Measurements from ENCODE around the gene YTHDF1.

Gene YTHDF1

GRCh38 chr20:63216041-63216848, at the start of gene YTHDF1:
TSS of gene YTHDF1 (minus strand) at chr20:63216131. CDS start at chr20:63215892, 239 bp downstream.
- H3K4me1 ChIP-seq (ENCODE audit: insufficient read depth, low read length), result no peaks in the 10 kb centered on the region; the same call in 1 of the 2 replicates
- H3K9ac ChIP-seq (ENCODE audit: low read depth, low read length), result peak within 1 kb of the TSS; percentile 89
- H3K36me3 ChIP-seq (ENCODE audit: insufficient read depth, low read length), result peaks cover 8% of the 10 kb centered on the region; the same call in 1 of the 2 replicates
- H3K9me3 ChIP-seq (ENCODE audit: control insufficient read depth, insufficient read depth, low read length), result no peaks in the 10 kb centered on the region

DNA sequence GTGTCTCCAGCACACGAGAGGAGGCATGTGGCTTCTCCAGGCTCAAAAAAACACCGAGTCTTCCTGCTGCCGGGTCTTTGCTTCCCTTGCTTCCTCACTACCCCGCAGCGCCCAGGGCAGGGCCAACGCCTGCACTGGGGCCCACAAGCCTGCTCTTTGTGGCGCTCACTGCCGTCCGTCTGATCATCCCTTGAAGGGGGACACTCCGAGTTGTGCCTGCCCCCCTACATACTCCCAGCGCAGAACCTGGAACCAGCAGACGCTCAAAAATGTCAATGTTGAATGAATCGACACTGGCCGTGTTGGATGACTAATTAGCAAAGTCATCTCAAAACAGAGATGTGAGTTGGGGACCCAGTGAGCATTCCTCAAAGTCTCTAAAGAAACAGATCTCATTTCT, 48.6 kb upstream of the YTHDF1 start:
- Histone ChIP-seq H3K4me1 (ENCODE audit: insufficient read depth, low read length) (peaks cover 12% of the 10 kb centered on the region; the same call in 1 of the 2 replicates), H3K9me3 (ENCODE audit: control insufficient read depth, insufficient read depth, low read length) (no peaks in the 10 kb centered on the region), H3K36me3 (ENCODE audit: insufficient read depth, low read length) (no peaks in the 10 kb centered on the region), H3K9ac (ENCODE audit: low read depth, low read length) (no peak overlapping the region)

DNA sequence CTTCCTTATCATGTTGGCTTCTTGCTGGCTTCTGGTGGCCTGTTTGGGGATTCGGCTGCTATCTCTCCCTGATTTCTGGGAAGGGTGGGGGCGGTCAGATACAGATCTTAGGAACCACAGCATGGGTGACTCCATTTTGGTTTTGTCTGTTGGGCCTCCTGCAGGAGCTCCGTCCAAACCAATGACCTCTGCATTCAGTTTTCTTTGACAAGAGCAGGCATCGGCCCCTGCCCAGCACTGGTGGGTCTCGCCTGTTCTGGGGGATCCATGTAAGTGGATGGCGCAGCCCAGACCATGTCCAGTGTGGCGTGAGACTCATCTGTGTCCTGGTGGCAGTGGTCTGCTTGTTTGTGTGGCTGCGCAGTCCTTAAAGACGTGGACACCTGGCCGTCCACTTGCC, 48.1 kb upstream of the YTHDF1 start:
- Histone ChIP-seq H3K4me1 (ENCODE audit: insufficient read depth, low read length) (peaks cover 10% of the 10 kb centered on the region; the same call in 1 of the 2 replicates), H3K9ac (ENCODE audit: low read depth, low read length) (no peak overlapping the region), H3K9me3 (ENCODE audit: control insufficient read depth, insufficient read depth, low read length) (no peaks in the 10 kb centered on the region), H3K36me3 (ENCODE audit: insufficient read depth, low read length) (no peaks in the 10 kb centered on the region)

DNA sequence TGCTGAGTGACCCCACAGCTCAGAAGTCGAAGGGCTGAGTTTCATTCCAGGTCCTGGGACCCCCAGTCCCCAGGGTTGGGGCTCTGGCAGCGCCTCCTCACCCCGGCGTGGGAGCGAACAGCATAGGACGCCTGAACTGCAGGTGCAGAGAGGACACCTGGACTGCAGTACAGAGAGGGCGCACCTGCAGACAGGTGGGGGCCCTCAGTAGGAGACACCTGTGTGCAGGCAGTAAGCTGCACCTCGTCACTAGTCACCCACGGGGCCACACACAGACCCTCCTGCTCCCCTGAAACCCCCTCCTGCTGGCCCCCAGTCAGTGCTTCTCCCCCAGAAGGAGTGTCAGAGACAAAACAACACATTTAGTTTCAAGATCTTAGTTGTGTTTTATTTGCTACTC, 46.9 kb upstream of the YTHDF1 start:
- peaks cover 7% of the 10 kb centered on the region; the same call in 1 of the 2 replicates for H3K4me1 ChIP-seq (ENCODE audit: insufficient read depth, low read length)
- H3K9me3 ChIP-seq (ENCODE audit: control insufficient read depth, insufficient read depth, low read length), result no peaks in the 10 kb centered on the region
- no peak overlapping the region for H3K9ac ChIP-seq (ENCODE audit: low read depth, low read length)
- H3K36me3 ChIP-seq (ENCODE audit: insufficient read depth, low read length), result no peaks in the 10 kb centered on the region

DNA sequence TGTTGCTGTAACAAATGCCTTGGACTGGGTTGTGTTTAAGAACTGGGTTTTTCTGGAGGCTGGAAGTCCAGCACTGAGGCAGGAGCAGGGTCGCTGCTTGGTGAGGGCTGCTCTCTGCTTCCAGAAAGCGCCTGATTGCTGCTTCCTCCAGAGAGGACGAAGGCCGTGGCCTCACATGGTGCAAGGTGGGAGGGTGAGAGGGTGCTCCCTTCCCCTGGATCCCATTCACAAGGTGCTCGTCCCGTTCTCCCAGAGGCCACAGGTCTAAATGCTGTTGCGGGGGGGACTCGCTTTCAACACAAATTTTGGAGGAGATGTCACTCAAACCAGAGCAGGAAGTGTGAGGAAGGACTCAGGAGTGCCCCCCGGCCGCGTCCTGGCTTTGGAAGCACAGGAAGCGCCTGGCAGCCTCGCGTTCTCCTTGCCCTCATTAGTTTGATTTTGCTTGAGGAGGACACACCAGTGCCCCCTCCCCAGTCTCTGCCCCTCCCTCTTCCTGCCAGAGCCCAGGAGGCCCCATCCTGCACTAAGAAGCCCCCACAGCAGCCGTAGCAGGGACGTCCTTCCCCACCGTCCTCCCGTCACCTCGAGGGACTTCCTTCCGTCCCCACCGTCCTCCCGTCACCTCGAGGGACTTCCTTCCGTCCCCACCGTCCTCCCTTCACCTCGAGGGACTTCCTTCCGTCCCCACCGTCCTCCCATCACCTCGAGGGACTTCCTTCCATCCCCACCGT, 46.0 kb upstream of the YTHDF1 start:
- Histone ChIP-seq H3K36me3 (ENCODE audit: insufficient read depth, low read length) (no peaks in the 10 kb centered on the region), H3K9me3 (ENCODE audit: control insufficient read depth, insufficient read depth, low read length) (no peaks in the 10 kb centered on the region), H3K4me1 (ENCODE audit: insufficient read depth, low read length) (peaks cover 7% of the 10 kb centered on the region; the same call in 1 of the 2 replicates), H3K9ac (ENCODE audit: low read depth, low read length) (no peak overlapping the region)

GRCh38 chr20:63261060-63261794, 45.3 kb upstream of the YTHDF1 start:
- H3K9me3 ChIP-seq (ENCODE audit: control insufficient read depth, insufficient read depth, low read length), result no peaks in the 10 kb centered on the region
- H3K4me1 ChIP-seq (ENCODE audit: insufficient read depth, low read length), result peaks cover 7% of the 10 kb centered on the region; the same call in 1 of the 2 replicates
- no peaks in the 10 kb centered on the region for H3K36me3 ChIP-seq (ENCODE audit: insufficient read depth, low read length)
- H3K9ac ChIP-seq (ENCODE audit: low read depth, low read length), result no peak overlapping the region

DNA sequence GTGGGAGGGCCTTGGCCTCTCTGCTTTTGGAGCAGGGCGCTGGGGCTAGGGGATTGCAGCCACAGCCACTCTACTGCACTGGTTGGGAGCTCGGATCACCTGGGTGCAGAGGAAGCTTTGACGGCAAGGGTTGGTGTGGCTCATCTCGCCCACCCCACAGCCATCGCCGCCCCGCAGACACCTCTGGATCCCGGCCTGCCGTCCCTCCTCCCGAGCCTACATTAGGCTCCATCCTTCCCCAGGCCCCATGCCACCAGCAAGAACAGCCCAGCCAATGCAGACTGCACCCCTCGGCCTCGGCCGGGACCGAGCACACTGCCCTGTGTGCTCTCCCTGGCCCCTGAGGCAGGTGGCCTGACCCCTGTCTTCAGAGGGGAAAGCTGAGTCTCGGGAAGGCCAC, 44.6 kb upstream of the YTHDF1 start:
- Histone ChIP-seq H3K9me3 (ENCODE audit: control insufficient read depth, insufficient read depth, low read length) (no peaks in the 10 kb centered on the region), H3K4me1 (ENCODE audit: insufficient read depth, low read length) (peaks cover 9% of the 10 kb centered on the region; the same call in 1 of the 2 replicates), H3K36me3 (ENCODE audit: insufficient read depth, low read length) (no peaks in the 10 kb centered on the region), H3K9ac (ENCODE audit: low read depth, low read length) (no peak overlapping the region)

- Histone ChIP-seq H3K9me3 (ENCODE audit: control insufficient read depth, insufficient read depth, low read length) (no peaks in the 10 kb centered on the region), H3K36me3 (ENCODE audit: insufficient read depth, low read length) (no peaks in the 10 kb centered on the region), H3K4me1 (ENCODE audit: insufficient read depth, low read length) (peaks cover 11% of the 10 kb centered on the region; the same call in 1 of the 2 replicates), H3K9ac (ENCODE audit: low read depth, low read length) (no peak overlapping the region)
Measured at GRCh38 chr20:63259734-63260460, 44.0 kb upstream of the YTHDF1 start.

- Histone ChIP-seq H3K9ac (ENCODE audit: low read depth, low read length) (no peak overlapping the region), H3K4me1 (ENCODE audit: insufficient read depth, low read length) (peaks cover 11% of the 10 kb centered on the region; the same call in 1 of the 2 replicates), H3K9me3 (ENCODE audit: control insufficient read depth, insufficient read depth, low read length) (no peaks in the 10 kb centered on the region), H3K36me3 (ENCODE audit: insufficient read depth, low read length) (no peaks in the 10 kb centered on the region)
Measured at GRCh38 chr20:63258781-63259180, 42.9 kb upstream of the YTHDF1 start.

DNA sequence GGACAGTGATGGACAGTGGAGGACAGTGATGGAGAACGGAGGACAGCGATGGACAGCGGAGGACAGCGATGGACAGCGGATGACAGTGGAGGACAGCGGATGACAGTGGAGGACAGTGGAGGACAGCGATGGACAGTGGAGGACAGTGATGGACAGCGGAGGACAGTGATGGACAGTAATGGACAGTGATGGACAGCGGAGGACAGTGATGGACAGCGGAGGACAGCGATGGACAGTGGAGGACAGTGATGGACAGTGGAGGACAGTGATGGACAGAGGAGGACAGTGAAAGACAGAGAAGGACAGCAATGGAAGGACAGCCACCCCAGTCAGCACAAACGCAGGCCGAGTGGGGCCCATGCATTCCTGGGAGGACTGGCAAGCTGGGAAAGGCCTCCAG, 41.7 kb upstream of the YTHDF1 start:
- Histone ChIP-seq H3K36me3 (ENCODE audit: insufficient read depth, low read length) (no peaks in the 10 kb centered on the region), H3K9ac (ENCODE audit: low read depth, low read length) (no peak overlapping the region), H3K4me1 (ENCODE audit: insufficient read depth, low read length) (peaks cover 16% of the 10 kb centered on the region; the same call in 1 of the 2 replicates), H3K9me3 (ENCODE audit: control insufficient read depth, insufficient read depth, low read length) (no peaks in the 10 kb centered on the region)

DNA sequence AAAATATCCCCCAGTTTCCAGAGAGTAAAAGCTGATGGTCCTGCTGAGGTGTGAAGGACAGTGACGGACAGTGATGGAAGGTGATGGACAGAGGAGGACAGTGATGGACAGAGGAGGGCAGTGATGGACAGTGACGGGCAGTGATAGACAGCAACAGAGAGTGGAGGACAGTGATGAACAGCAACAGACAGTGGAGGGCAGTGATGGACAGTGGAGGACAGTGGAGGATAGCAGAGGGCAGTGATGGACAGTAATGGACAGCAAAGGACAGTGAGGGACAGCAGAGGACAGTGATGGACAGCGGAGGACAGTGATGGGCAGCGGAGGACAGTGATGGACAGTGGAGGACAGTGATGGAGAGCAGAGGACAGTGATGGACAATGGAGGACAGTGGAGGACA, 41.0 kb upstream of the YTHDF1 start:
- Histone ChIP-seq H3K9ac (ENCODE audit: low read depth, low read length) (no peak overlapping the region), H3K9me3 (ENCODE audit: control insufficient read depth, insufficient read depth, low read length) (no peaks in the 10 kb centered on the region), H3K4me1 (ENCODE audit: insufficient read depth, low read length) (peaks cover 16% of the 10 kb centered on the region; the same call in 1 of the 2 replicates), H3K36me3 (ENCODE audit: insufficient read depth, low read length) (no peaks in the 10 kb centered on the region)

DNA sequence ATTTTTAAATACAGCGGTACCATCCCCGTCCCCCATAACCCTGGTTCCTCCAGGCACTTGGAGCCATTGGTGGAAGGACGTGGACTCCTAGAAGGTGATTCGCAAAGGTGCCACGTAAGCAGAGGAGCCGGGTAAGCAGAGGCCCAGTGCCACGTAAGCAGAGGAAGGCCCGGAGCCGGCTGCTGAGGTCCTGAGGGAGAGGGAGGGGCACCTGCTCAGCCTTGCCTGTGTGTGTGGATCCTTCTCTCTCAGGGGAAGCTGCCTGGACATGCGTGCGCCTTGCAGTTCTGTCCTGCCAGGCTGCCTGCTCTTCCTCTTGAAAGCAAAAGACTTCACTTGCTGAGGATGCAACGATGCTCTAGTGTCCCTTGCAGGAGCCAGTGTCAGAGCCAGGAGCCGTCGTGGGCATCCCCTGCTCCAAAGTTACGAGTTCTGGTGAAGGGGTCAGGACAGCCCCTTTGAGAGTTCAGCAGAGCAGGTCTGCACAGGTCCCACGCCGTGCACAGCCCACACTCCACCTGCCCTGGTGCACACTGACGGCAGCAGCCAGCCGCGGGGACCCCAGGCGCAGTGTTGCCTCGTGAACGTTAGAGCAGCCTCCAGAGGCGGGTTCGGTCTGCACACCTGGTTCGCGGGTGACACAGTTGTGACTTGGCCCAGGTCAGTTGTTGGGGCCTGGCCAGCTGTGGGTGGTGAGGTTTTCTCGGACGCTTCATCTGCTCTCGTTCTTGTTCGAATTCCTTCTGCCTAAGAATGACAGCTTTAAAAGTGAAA, 40.2 kb upstream of the YTHDF1 start:
- no peaks in the 10 kb centered on the region for H3K9me3 ChIP-seq (ENCODE audit: control insufficient read depth, insufficient read depth, low read length)
- H3K36me3 ChIP-seq (ENCODE audit: insufficient read depth, low read length), result no peaks in the 10 kb centered on the region
- no peak overlapping the region for H3K9ac ChIP-seq (ENCODE audit: low read depth, low read length)
- peaks cover 9% of the 10 kb centered on the region; the same call in 1 of the 2 replicates for H3K4me1 ChIP-seq (ENCODE audit: insufficient read depth, low read length)

Measured in ES-I3 (cell line).